GM21360 (cell line): ENCODE data around the gene EWSR1.
"Not testable (repeated sequence)": the region's sequence is repeated elsewhere in the genome, so short reads cannot be mapped to it uniquely, and the experiment has no call there.

Source experiments
- ATAC-seq: cut with Tn5 transposase; IDR thresholded peaks from one replicate; pipeline ENCODE4 v1.9.1; 2021; ENCODE audit warnings: mild to moderate bottlenecking, moderate library complexity; ENCODE audit not compliant: unreplicated experiment

The EWSR1 gene

GRCh38 chr22:29267858-29268510 is at the start of gene EWSR1, which contains the start of gene RHBDD3:
Gene EWSR1 (plus strand): TSS chr22:29268268. CDS start chr22:29268337, 69 bp downstream.
Gene RHBDD3 (minus strand): TSS chr22:29267981. CDS start chr22:29265626, 2,355 bp downstream.
- ATAC-seq = peak; percentile 70

- ATAC-seq = no peak
Measured at GRCh38 chr22:29218758-29219408, 49.2 kb upstream of the EWSR1 start.

DNA sequence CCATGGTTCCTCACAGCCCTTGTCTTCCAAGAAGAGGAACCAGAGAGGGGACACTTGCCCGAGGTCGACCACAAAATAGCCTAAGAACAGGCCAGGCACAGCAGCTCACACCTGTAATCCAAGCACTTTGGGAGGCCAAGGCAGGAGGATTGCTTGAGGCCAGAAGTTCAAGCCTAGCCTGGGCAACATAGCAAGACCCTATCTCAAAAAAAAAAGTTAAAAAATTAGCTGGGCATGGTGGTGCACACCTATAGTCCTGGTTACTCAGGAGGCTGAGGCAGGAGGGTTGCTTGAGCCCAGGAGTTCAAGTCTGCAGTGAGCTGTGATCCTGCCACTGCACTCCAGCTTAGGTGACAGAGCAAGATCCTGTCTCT is 48.7 kb upstream of the EWSR1 start:
- not testable (repeated sequence) for ATAC-seq

- ATAC-seq = no peak
Measured at GRCh38 chr22:29219881-29220670, 48.0 kb upstream of the EWSR1 start.

DNA sequence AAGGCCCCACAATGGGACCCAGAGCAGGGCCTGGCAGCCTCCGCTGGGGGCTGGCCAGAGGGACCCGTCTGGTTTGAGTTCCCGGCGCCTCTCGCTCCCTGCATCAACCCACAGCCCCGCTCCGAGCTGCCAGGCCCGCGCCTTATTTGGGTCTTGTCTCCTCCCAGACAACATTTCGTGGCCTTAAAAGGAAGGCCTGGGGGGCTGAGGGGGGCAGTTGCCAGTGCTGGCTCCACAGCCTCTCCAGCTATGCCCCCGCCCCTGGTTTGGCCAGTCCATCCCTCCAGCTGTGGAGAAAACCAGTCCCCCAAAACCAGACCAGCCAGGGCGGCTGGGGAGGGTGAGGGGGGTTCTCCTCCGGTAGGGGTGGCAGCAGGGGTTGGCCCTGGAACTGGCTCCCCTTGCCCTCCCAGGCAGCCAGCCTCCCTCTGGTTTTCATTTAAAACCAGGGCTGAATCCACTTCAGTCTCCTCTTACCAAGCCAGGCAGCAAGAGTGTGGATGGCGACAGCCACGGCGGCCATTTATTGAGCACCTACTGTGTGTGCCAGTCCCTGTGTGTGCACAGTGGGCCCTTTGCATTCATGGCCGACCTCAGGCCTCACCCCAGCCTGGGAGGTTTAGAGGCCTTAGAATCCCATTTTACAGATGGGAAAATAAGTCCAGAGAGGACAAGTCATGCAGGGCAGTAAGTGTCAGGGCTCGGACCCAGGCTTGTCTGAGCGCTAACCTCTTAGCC is 43.8 kb upstream of the EWSR1 start:
- no peak for ATAC-seq

- no peak for ATAC-seq
Measured at GRCh38 chr22:29224859-29225410, 43.1 kb upstream of the EWSR1 start.

GRCh38 chr22:29225422-29226090 is 42.5 kb upstream of the EWSR1 start:
- ATAC-seq = no peak

GRCh38 chr22:29226351-29226981 is 41.6 kb upstream of the EWSR1 start:
- ATAC-seq = no peak

DNA sequence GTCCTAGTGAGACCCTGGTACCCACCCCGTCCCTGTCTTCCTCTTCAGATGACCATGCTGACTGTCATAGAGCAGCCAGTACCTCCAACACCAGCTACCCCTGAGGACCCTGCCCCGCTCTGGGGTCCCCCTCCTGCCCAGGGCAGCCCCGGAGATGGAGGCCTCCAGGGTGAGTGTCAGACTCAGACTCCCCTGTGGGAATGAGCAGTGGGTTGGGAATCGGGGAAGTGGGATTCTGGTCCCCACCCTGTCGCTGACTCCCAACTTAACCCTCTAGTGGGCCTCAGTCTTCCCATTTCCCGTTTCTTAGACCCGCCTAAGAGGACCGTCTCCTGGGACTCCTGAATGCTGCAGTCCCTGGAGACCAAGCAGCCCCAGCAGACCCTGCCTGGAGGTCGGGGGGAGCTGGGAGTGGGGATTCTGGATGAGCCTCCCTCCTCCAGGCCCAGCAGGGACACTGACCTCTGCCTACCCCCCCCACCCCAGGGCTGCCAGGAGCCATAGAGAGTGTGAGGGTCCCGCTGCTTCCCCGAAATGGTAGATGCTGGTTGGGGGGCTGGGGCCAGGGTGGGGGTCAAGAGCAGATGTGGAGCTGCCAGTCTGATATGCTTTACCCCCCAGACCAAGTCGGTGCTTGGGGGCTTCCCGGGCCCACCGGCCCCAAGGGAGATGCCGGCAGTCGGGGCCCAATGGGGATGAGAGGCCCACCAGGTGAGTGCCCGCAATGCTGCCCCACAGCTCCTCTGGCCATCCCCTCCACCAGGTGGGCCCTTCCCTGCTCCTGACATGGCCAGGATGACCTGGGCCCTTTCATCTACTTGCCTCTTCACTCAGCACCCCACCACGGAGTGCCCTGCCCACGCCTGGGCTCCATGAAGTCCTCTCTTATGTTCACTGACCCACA is 36.8 kb upstream of the EWSR1 start:
- no peak for ATAC-seq

- ATAC-seq = no peak
Measured at GRCh38 chr22:29231971-29232959, 35.8 kb upstream of the EWSR1 start.

DNA sequence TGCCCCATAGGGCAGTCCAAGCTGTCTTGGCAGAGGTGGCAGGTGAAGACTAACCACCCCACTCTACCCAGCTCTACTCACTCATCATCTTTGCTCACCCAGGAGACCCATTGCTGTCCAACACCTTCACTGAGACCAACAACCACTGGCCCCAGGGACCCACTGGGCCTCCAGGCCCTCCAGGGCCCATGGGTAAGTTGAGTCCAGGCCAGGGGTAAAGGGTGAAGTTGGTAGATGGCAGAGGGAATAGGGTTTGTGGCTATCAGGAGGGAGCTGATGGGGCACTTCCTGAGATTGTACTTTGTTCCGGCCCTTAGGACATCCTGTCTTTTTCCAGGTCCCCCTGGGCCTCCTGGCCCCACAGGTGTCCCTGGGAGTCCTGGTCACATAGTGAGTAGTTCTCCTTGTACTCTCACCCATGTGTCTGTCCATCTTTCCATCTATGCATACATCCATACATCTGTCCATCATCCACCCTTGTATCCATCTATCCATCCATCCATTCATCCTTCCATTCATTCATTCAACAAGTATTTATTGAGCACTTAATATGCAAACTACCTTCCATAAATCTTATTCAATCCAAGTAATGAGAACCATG is 34.7 kb upstream of the EWSR1 start:
- no peak for ATAC-seq

GRCh38 chr22:29240481-29240880 is 27.6 kb upstream of the EWSR1 start:
- not testable (repeated sequence) for ATAC-seq

DNA sequence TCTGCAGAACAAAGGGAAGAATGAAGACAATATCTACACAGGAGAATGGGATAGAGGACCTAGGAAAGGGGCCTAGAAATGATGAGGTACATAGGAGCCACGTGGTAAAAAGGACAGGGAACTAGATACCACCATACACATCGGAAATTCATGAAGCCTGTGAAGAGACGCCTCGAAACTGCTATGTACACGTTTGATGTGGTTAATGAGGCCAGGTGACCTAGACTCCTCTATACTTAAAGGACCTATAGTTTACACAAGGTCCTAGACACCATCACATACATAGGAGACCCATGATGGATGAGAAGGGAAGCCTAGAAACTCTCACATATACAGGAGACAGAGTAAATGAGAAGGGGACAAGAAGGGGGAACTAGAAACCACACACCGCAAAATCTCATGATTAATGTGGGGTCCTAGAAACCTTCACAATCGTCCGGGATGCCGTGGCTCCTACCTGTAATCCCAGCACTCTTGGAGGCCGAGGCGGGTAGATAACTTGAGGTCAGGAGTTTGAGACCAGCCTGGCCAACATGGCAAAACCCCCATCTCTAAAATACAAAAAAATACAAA is 24.1 kb upstream of the EWSR1 start:
- ATAC-seq = no peak

GRCh38 chr22:29244785-29245625 is 23.1 kb upstream of the EWSR1 start:
- no peak for ATAC-seq

DNA sequence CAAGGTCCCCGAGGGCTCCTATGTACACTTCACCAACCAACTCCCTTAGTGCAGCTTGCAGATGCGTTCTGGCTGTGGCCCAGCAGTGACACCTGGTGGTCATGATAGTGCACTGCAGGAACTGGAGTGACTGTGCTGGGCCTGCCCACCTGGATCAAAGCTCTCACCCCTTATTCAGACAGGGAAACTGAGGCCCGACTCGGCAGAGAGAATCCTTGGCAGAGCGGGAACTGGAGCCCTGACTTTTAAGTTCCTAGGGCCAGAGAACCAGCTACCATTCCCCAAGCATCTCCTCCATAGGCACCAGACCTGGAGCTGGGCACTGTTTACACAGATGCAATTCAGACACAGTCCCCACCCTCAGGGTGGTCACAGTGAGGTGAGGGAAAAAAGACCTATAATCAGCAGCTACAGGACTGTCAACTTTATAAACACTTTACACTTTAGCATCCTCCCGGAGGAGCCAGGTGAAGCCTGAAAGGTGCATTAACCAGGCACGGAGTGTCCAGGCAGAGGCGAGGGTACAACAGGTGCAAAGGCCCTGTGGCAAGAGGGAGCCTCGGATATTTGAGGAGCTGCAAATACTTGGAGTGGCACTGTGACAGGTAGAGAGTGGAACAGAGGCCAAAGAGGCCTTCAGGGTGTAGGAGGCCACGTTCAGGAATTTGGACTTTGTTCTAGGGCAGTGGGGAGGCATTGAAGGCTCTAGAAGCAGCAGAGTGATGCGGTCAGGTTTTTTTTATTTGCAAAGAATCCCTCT is 22.3 kb upstream of the EWSR1 start:
- ATAC-seq = no peak
